Measurements from ENCODE around the gene KCNJ6. TPM values are rescaled to one million over a fixed set of nuclear protein-coding genes. Genes with fewer than 3 reads are reported as not detected.

The KCNJ6 gene
- total RNA-seq, 2 experiments from 2014 or later = not detected

GRCh38 chr21:37658121-37658816 lies 258.0 kb downstream of the KCNJ6 start:
- H4K20me1 ChIP-seq (ENCODE audit: insufficient read depth, low read length) = no peaks in the 10 kb centered on the region
- H3K36me3 ChIP-seq (ENCODE audit: insufficient read depth, low read length) = no peaks in the 10 kb centered on the region
- TF ChIP-seq CTCF (conservative IDR thresholded peaks at IDR 0.05; ENCODE audit: low read length) (no peak), EZH2phosphoT487 (IDR thresholded peaks at IDR 0.05; ENCODE audit: borderline replicate concordance, low read depth, low read length) (no peak)
- no peaks in the 10 kb centered on the region for H3K9me2 ChIP-seq (ENCODE audit: insufficient read depth, low read length)
- POLR2A ChIA-PET = no interaction called here
- H3K9me3 ChIP-seq (ENCODE audit: low read length) = no peaks in the 10 kb centered on the region
- H3K4me3 ChIP-seq (ENCODE audit: low read depth, low read length, poor library complexity, severe bottlenecking) = no peak overlapping the region
- no TSS peak for BruUV-seq (replicated peaks)
- no peaks in the 10 kb centered on the region for H3K79me2 ChIP-seq (ENCODE audit: insufficient read depth, low read depth, low read length)
- intact Hi-C loops (cut with micrococcal nuclease; ENCODE audit: unreplicated experiment) = no loop called here
- H3K27ac ChIP-seq (ENCODE audit: low read depth, low read length, poor library complexity, severe bottlenecking) = no peak overlapping the region
- H3K4me1 ChIP-seq (ENCODE audit: insufficient read depth, low read length, poor library complexity, severe bottlenecking) = no peaks in the 10 kb centered on the region
- no peak for DNase-seq (ENCODE audit: low spot score)
- CTCF ChIA-PET (ENCODE audit: unreplicated experiment) = no interaction called here
- H2AFZ ChIP-seq (ENCODE audit: low read length) = no peak overlapping the region
- no peak overlapping the region for H3K4me2 ChIP-seq (ENCODE audit: low read length)

- CTCF ChIA-PET (ENCODE audit: unreplicated experiment) = no interaction called here
- no TSS peak for BruUV-seq (replicated peaks)
- Histone ChIP-seq H3K9me2 (ENCODE audit: insufficient read depth, low read length) (no peaks in the 10 kb centered on the region), H3K4me3 (ENCODE audit: low read depth, low read length, poor library complexity, severe bottlenecking) (no peak overlapping the region), H3K27ac (ENCODE audit: low read depth, low read length, poor library complexity, severe bottlenecking) (no peak overlapping the region), H3K36me3 (ENCODE audit: insufficient read depth, low read length) (no peaks in the 10 kb centered on the region), H2AFZ (ENCODE audit: low read length) (no peak overlapping the region), H3K9me3 (ENCODE audit: low read length) (no peaks in the 10 kb centered on the region), H4K20me1 (ENCODE audit: insufficient read depth, low read length) (no peaks in the 10 kb centered on the region), H3K79me2 (ENCODE audit: insufficient read depth, low read depth, low read length) (no peaks in the 10 kb centered on the region), H3K4me2 (ENCODE audit: low read length) (no peak overlapping the region), H3K4me1 (ENCODE audit: insufficient read depth, low read length, poor library complexity, severe bottlenecking) (no peaks in the 10 kb centered on the region)
- no peak for DNase-seq (ENCODE audit: low spot score)
- intact Hi-C loops (cut with micrococcal nuclease; ENCODE audit: unreplicated experiment) = no loop called here
- TF ChIP-seq CTCF (conservative IDR thresholded peaks at IDR 0.05; ENCODE audit: low read length) (no peak), EZH2phosphoT487 (IDR thresholded peaks at IDR 0.05; ENCODE audit: borderline replicate concordance, low read depth, low read length) (no peak)
- POLR2A ChIA-PET = interaction anchor here (0.8 kb wide), 1 partner anchor 1989 kb away, joined by 3 read pairs; no protein-coding TSS in a partner anchor
Observed at GRCh38 chr21:37656899-37657298, 259.4 kb downstream of the KCNJ6 start.

- no peak overlapping the region for H3K4me3 ChIP-seq (ENCODE audit: low read depth, low read length, poor library complexity, severe bottlenecking)
- DNase-seq (ENCODE audit: low spot score) = no peak
- H3K4me2 ChIP-seq (ENCODE audit: low read length) = no peak overlapping the region
- no peaks in the 10 kb centered on the region for H3K36me3 ChIP-seq (ENCODE audit: insufficient read depth, low read length)
- no peaks in the 10 kb centered on the region for H4K20me1 ChIP-seq (ENCODE audit: insufficient read depth, low read length)
- intact Hi-C loops (cut with micrococcal nuclease; ENCODE audit: unreplicated experiment) = no loop called here
- no peaks in the 10 kb centered on the region for H3K79me2 ChIP-seq (ENCODE audit: insufficient read depth, low read depth, low read length)
- no peaks in the 10 kb centered on the region for H3K9me3 ChIP-seq (ENCODE audit: low read length)
- TF ChIP-seq EZH2phosphoT487 (IDR thresholded peaks at IDR 0.05; ENCODE audit: borderline replicate concordance, low read depth, low read length) = no peak
- no peak for TF ChIP-seq CTCF (conservative IDR thresholded peaks at IDR 0.05; ENCODE audit: low read length)
- ChIA-PET CTCF (ENCODE audit: unreplicated experiment) (no interaction called here), POLR2A (interaction anchor here (0.8 kb wide), 1 partner anchor 1988 kb away, joined by 3 read pairs; no protein-coding TSS in a partner anchor)
- no peaks in the 10 kb centered on the region for H3K4me1 ChIP-seq (ENCODE audit: insufficient read depth, low read length, poor library complexity, severe bottlenecking)
- H3K9me2 ChIP-seq (ENCODE audit: insufficient read depth, low read length) = no peaks in the 10 kb centered on the region
- BruUV-seq (replicated peaks) = no TSS peak
- H2AFZ ChIP-seq (ENCODE audit: low read length) = no peak overlapping the region
- H3K27ac ChIP-seq (ENCODE audit: low read depth, low read length, poor library complexity, severe bottlenecking) = no peak overlapping the region
Observed at GRCh38 chr21:37655611-37656300, 260.5 kb downstream of the KCNJ6 start.
